GM12874 (cell line): ENCODE data around the gene FHOD3.

Experiments
- CTCF ChIP-seq: IDR thresholded peaks from 2 replicates; pipeline ENCODE4 v1.5.1; 2011; ENCODE audit warnings: low read depth, mild to moderate bottlenecking, control low read depth, low read length, moderate library complexity; ENCODE audit not compliant: insufficient read depth

Gene FHOD3

GRCh38 chr18:36522509-36522908 is 225.0 kb downstream of the FHOD3 start:
- no peak for TF ChIP-seq CTCF

DNA sequence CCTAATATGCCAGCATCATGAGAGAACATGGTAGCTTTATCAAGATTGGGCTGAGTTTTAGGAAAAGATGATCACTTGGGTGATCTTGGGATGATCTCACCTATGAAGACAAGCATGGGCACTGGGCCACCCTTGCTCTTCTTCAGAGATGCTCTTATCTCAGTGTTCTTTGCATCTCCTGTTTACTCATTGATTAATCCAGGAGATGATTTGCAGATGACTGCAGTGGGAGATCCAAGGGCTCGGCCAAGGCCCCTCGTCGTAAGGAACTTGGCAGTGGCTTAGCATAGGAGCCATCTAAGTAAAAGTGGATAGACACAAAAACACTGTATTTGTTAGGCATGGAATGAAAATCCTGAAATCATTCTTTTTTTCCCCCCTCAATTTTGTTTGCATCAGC is 228.4 kb downstream of the FHOD3 start:
- no peak for TF ChIP-seq CTCF

DNA sequence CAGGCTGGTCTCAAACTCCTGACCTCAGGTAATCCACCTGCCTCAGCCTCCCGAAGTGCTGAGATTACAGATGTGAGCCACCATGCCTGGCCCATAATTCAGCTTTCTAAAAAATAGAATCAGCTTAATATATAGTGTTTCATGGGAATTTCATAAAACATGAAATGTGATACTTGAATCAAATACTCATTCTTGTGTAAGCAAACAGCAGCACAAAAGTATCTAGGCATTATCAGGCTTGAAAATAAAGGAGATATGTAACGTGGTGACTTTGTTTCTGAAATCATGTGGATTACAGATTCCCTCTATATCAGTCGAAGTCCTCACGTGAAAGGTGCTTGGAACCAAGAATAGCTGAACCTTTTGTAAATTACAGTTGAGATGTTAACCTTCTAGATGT is 229.1 kb downstream of the FHOD3 start:
- TF ChIP-seq CTCF = no peak

DNA sequence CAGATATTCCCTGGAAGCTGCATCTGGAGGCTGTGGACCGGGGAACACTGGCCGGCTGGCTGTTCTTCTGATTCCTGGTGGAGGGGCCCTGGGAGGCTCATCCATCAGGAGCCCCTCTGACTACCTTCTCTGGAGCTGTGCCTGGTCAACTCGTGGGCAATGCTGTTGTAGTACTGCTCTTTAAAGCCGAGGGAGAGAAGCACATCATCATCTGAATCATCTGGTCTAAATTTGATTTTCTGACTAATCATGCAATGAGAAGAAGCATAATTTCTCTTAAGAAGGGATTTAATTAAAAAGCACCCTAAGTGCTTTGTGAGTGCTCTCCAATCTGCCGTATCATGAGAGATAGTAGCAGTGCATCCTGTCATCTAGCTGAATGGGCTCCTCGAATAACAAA is 229.5 kb downstream of the FHOD3 start:
- no peak for TF ChIP-seq CTCF

DNA sequence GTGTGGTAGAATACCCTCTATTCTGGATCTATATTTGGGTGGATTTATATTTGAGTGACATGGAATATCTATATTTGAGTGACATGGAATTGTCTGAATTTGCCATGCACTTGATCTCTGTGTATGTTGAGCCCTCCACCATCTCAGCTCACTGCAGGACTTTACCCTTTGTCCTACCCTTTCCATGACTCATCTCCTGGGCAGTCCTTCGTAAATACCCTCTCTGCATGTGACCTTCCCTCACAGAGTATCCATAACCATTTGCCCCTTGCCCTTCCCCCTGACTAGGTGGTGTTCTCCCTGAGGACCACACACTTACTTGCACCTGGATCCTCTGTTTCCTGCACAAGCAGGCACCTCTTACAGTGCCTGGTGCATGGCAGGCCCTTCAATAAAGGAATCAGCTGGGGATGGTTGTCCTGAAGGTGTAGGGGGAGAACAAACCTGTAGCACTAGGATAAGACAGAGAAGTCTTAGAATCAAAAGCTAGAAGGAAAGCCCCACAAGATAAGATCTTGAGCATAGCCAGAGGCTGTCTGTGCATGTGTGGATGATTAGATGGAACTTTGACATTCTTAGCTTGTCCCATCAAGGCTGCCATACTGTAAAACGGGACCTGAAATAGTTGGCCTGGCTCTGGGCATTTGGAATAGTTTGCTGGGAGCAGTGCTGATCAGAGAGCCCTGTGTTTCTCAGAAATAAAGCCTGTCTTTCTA is 230.4 kb downstream of the FHOD3 start:
- TF ChIP-seq CTCF = no peak

DNA sequence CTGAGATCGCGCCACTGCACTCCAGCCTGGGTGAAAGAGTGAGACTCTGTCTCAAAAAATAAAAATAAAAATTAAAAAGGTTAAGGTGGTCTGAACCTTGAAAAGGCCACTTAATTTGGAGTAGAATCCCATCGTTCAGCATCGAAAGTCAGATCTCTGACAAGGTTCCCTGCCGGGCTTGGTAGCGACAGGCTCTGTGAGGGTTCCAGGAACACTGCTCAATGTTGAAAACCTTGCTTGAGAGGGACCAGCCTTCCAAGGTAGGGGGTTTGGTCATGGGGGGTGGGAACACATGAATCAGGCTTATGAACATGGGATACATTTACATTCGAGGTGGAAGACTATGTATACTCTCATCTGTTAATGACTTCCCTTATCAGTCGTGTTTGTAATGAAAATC is 232.2 kb downstream of the FHOD3 start:
- TF ChIP-seq CTCF = no peak

DNA sequence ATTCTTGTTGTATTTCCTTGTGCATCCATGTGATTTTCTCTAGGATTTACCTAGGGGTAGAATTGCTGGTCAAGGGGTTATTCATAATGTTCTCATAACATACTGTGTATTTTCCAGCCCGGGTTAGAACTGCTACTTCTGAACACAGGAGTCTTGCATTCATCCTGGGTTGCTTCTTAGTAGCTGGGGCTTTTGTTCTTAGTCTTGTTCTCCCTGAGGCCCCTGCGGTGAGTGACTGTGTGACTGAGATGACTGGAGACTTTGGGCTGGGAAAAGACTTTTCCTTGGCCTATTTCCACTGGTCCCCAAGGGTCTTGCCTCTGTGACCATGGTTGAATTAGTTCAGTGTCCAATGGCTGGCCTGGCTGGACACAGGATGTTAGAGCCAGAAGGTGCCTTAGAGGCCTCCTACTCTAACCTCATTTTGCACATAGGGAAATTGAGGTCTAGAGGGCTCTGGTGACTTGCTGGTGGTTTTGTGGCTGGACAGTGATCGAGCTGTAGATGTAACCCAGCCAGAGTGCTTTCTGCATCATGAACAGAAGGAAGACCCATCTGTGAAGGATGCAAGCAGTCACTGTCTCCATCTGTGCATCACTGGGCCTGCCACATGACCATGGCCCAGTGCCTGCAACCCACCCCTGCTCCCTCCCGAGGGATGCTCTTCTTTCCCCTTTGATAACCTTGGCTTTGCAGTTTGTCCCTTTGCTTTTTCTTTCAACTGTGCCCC is 233.3 kb downstream of the FHOD3 start:
- no peak for TF ChIP-seq CTCF
